HL-60/S4 treated with phorbol 12-myristate 13-acetate at 8.2 ng/mL for 4 days and 3 days (cell line): ENCODE results near the gene ZNF789.
"Not testable (repeated sequence)": the region's sequence is repeated elsewhere in the genome, so short reads cannot be mapped to it uniquely, and the experiment has no call there.

Experiments
- in situ Hi-C: fragments of 300-500 bp; cut with MboI; formaldehyde crosslinking; loops from 2 replicates; pipeline ENCODE4 v1.15.0; 2022; ENCODE audit warnings: low sequenced_read_pairs

The ZNF789 gene

DNA sequence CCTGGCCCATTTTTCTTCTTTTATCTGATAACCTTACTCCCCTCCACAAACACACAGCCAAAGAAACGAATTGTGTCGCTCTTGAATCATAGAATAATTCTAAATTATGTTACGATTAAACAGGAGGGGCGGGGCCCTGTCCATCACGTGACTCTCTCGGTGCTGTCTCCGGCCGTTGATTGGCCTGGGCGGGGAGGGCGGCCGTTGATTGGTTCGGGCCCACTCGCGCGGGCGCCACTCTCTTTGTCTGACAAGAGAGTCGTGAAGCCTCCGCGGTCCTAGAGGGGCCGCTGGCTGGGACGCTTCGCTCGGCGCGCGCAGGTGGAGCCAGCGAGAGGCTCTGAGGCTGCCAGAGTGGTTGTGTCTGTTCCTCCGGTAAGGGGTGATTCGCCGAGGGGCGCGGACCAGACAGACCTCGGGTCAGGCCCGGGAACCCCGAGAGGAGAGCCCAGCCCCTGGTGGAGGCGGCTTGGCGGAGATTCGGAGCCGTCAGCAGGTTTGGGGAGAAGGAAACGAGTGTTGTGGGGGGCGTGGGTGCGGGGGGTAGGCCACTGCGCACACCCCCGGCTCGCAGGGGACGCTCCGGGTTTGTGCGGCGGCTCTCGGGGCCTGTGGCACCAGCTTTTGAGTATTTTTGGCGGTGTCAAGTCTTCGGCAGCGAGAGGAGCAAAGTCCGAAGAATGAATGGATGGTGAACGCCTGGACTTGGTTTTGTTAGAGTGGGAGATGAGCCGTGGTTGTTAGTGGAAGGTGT, at the start of gene ZNF789:
Gene ZNF789 (plus strand): TSS at position 330 of the 754 bp plus-strand sequence. CDS start 3,567 bp downstream, outside the sequence.
- in situ Hi-C loops, result no loop called here

DNA sequence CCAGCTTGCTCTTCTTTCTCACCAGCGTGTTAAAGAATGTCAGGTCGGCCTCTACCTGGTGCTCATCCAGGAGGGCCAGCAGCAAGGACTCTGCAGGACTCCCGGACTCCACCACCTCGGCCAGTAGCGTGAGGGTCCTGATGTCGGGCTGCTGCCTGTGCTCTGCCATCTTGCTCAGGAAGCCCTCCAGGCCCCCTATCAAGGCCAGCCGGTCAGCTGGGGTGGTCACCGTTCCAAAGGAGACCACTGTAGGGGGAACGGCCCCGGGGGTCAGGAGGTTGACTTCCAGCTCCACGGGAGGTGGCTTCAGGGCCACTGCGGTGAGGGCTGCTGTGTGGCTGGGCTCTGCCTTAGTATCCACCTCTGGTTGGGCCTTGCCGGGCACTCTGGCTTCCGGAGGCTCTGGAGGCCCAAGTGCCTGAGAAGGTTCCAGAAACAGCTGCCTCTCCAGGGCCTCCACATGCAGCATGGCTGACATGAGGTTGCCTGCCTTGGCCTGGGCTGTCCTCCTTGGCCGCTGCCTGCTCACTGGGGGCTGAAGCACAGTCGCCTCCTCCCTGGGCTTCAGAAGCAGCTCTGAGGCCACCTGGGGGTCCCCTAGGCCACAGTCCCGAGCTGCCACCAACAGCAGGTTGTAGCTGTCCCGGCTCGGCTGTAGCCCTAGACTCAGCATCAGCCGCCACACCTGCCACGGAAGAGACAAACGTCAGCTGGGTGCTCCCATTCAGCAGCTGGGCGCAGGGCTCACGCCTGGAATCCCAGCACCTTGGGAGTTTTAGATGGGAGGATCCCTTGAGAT, 47.6 kb upstream of the ZNF789 start:
- in situ Hi-C loops, result no loop called here

DNA sequence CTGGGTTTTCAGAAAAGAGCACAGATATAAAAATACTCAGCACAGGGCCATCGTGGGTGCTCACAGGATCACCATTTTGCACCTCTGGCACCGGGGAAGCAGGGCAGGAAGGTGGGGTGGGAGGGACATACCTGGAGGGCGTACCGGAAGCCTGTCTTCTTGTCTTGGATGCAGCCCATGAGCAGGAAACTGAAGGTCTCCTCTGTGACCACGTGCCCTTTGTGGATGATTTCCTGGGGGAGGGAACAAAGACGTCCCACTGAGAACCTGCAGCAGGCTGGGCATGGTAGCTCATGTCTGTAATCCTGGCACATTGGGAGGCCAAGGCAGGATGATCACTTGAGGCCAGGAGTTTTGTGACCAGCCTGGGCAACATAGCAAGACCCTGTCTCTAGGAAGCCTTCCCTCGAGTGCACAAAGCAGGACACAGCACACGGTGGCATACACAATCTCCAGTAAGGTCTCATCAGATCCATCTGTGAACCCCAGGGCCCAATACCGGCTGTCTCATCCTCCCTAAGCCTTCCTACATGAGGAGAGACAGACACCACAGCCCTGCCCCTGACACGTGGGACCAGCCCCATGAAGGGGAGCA, 43.6 kb upstream of the ZNF789 start:
- in situ Hi-C loops, result no loop called here

DNA sequence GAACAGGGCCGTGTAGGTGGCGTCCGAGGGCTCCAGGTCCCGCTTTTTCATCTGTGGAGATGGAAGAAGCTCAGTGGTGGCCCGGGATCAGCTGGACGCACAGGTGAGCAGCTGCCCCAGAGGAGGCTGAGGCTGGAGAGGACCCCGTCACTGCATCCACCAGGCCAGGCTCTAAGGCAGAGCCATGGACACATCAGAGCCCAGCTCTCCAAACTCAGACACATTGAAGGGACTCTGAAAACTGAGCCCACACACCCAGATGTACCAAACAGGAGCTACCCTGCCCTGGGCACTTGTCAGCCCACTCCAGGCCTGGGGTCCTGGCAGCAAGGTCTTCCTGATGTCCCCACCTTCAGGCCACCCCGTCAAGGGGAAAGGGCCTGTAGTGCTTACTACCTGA, 42.9 kb upstream of the ZNF789 start:
- in situ Hi-C loops, result no loop called here

DNA sequence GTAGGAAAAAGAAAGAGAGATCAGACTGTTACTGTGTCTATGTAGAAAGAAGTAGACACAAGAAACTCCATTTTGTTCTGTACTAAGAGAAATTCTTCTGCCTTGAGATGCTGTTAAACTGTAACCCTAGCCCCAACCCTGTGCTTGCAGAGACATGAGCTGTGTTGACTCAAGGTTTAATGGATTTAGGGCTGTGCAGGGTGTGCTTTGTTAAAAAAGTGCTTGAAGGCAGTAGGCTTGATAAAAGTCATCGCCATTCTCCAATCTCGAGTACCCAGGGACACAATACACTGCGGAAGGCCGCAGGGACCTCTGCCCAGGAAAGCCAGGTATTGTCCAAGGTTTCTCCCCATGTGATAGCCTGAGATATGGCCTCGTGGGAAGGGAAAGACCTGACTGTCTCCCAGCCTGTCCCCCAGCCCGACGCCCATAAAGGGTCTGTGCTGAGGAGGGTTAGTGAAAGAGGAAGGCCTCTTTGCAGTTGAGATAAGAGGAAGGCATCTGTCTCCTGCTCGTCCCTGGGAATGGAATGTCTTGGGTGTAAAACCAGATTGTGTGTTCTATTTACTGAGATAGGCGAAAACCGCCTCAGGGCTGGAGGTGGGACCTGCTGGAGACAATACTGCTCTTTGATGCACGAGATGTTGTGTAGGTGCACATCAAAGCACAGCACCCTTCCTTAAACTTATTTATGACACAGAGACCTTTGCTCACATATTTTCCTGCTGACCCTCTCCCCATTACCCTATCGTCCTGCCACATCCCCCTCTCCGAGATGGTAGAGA, 40.7 kb upstream of the ZNF789 start:
- in situ Hi-C loops, result not testable (repeated sequence)

DNA sequence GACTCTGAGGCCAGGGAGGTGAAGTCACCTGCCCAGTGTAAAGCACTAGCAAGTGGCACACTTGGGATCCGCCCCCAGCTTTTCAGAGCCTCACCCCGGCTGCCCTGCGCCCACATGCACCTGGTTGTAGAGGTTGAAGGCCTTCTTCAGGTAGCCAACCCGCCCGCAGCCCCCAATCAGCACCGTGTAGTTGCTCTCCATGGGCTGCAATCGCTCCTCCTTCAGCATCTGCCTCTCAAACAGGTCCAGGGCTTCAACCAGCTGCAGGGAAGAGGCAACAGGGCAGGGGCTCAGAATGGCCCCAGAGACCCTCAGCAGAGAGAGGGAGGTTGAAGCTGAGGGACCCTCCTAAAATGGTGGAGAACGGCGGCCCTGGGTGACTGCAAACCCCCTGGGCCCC, 39.5 kb upstream of the ZNF789 start:
- in situ Hi-C loops, result no loop called here

DNA sequence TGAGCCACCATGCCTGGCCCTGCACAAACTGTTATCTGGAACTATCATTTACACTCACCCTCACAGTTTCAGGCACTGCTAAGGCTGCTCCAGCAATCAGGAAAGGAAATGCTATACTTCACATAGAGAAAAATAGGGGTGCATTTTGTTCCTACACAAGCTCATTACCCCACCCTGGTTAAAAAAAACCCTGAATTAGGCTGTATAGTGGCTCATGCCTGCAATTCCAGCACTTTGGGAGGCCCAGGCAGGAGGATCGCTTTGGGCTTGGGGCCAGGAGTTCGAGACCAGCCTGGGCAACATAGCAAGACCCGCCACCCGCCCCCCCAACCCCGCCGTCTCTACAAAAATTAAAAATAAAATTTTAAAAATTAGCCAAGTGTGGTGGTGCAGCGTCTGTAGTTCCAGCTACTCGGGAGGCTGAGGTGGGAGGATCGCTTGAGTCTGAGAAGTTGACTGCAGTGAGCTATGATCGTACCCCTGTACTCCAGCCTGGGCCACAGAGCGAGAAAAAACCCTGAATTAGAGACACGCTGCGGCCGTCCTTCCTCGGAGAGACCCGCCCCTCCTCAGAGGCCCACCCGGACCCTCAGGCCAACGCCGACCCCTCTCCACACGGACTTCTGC, 34.6 kb upstream of the ZNF789 start:
- in situ Hi-C loops, result no loop called here

DNA sequence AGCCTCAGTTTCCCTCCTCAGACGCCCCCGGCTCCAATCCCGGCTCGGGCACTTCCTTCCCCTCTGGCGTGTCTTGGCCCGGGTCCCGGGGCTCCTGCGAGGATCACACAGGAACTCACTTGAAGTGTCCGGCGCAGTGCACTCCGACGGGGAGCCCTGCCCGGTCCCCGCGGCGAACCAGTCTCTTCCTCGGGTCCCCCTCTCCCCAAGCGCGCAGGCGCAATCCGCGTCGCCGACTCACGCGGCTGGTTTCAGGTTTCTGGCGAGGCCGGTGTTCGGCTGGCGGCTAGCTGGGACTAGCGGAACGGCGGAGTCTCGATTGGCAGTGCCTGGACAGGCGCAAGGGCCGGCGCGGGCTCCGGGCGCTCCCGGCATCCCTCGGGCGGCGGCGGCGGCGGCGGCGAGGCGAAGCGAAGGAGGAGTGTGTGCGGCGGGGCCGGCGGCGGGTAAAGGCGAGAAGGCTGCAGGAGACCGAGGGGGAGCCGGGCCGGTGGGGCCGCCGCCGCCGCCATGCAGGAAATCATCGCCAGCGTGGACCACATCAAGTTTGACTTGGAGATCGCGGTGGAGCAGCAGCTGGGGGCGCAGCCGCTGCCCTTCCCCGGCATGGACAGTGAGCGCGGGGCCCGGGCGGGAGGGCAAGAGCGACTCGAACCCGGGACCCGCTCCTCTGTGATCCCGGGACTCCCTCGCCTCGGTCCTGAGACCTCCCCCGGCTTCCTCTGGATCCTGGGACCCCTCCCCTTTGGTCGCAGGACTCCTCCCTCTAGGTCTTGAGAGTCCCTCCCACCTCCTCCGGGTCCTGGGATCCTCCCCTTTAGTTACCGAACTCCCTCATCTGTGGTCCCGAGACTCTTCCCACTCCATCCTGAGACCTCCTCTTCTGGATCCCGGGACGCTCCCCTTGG, 33.9 kb upstream of the ZNF789 start, which contains the start of the genes CPSF4 and PTCD1:
Gene CPSF4 (plus strand): TSS at position 371 of the 908 bp plus-strand sequence. CDS start 140 bp downstream, at position 511.
Gene PTCD1 (minus strand): TSS at position 226 of the 908 bp plus-strand sequence. CDS start 3,556 bp downstream, outside the sequence.
- in situ Hi-C loops, result no loop called here

DNA sequence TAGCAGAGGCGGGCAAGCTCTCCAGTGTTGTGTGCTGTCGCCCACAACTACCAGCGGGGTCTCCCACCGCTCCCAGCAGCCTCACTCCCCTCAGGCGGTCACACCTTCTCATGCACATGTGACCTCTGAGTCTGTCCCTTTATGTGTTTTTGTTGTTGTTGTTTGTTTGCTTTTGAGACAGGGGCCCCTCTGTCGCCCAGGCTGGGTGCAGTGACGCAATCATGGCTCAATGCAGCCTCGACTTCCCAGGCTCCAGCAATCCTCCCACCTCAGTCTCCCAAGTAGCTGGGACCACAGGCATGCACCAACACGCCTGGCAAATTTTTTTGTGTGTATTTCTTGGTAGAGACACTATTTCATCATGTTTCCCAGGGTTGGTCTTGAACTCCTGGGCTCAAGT, 32.5 kb upstream of the ZNF789 start:
- in situ Hi-C loops, result no loop called here

DNA sequence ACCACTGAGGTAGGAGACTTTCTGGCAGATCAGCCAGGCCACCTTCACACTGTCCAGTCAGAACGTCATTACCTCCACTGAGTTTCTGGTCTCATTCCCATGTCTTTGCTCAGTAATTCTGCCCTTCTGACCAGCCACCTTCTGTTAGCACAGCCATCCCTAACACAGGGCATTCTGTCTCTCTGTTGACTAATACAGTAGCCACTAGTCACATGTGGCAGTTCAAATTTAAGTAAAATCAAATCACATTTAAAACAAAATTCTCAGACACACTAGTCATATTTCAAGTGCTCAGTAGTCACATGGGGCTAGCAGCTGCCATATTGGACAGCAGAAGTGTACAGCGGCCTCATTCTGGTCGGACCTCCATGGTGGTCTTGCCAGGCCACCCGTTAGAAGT, 26.6 kb upstream of the ZNF789 start:
- in situ Hi-C loops, result no loop called here

DNA sequence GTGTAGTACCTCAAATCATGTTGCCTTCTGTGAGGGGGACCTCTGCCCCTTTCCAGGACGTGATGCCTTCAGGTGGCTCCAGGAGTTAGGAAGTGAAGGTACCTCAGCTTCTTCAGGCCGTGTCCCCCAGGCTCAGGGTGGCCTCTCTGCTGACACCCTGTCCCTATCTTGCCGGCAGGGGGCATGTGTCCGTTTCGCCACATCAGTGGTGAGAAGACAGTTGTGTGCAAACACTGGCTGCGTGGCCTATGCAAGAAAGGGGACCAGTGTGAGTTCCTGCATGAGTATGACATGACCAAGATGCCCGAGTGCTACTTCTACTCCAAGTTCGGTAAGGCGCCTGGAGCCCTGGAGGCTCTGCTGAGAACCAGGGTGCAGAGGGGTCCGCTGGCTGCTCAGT, 24.7 kb upstream of the ZNF789 start:
- in situ Hi-C loops, result no loop called here

DNA sequence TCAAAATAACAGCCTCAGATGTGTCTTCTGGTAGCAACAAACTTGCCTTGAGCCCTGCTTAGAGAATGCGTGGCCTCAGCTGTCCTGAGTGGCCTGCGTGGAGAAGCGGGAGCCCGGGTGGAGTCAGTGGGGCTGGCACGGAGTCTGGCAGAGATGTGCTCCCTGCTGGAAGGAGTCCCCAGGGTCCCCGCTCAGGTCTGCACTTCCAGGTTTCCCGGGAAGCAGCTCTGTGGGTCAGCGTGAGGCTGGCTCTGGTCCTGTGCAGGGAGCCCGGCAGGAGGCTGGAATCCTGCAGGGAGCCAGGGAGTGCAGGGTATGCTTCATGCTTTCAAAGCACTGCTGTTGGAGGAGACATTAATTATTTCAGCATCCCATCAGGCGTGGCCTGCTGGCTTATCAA, 23.8 kb upstream of the ZNF789 start:
- in situ Hi-C loops, result no loop called here

DNA sequence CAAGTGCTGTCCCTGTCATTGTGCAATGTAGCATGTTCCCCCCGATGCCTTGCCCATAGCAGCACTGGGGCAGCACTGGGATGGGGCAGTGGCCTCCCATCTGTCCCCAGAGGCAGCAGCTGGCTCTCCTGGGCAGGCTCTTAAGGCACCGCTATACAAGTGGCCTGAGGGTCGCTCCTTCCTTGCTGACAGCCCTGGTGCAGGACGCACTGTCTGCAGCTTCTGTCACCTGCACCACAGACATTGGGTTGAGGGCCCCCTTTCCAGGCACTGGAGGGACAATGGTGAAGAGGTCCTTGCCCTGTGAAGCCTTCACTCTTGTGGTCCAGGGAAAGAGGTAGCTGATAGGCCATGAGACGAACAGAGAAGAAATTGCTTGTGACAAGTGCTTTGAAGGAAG, 23.4 kb upstream of the ZNF789 start:
- in situ Hi-C loops, result no loop called here

DNA sequence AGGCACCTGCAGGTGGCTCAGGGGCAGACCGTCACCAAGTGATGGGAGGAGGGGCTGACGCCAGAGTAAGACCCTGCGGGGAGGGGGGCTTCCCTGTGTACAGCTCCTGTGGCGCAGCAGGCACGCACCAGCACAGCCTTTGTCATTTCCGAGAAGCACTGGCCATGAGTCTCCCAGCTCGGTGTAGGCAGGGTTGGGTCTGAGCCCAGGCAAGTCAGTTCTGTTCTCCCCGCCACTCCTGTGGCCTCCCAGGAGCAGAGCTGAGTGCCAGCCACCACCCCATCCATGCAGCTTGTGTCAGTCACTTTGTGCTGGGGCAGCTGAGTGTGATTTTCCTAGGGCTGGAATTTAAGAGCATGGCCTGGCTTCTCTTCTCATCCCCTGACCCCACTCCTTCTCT, 20.8 kb upstream of the ZNF789 start:
- in situ Hi-C loops, result no loop called here

DNA sequence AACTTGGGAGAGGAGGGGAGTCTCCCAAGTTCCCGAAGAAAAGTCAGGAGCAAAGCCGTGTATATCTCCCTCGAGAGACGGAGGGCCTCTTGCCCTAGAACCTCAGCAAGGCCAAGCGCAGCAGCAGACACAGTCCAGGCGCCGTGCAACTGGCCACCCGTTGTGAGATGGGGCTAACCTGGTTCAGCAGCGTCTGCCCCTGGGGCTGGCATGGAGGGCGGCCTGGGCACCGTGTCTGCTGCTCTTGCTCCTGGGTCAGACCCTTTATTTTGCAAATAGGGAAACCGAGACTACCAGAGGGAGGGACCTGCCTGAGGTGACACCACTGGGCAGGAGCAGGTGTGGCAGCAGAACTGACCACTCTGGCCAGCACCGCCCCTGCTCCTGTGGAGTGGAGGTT, 20.1 kb upstream of the ZNF789 start:
- in situ Hi-C loops, result no loop called here

DNA sequence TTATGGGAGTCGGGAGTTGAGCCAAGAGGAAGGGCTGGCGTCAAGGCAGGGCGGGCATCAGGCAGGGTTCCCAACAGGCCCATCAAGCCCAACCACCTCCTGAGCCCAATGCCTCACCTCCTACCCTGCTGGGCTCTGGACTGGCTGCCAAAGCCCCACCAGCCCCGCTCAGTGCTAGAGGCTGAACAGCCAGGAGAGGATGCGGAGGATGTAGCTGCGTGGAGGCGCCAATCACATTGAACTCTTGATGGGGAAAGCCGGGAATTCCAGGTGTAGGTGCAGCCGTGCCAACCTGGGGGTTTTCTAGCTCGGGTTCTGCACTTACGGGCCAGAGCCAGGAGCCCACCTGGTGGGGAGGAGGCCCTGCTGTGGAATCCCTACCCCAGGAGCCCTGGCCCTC, 19.6 kb upstream of the ZNF789 start:
- in situ Hi-C loops, result no loop called here

DNA sequence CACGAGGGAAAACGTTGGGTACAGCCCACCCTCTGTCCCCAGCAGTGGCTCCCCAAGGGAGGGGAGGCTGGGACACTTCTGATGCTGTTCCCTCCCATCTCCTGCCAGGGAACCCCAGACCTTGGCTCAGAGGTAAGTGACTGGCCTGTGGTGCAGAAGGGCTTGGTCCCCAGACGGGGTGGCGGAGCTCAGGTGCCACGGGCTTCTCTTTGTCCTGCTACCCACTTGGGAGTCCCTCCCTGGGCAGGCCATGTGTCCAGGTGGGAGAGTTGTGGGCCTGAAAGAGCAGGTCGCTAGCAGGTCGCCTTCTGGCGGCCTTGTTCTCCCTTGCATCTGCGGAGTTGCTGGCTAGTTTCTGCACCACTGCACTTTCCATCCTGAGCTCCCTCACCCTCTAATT, 16.8 kb upstream of the ZNF789 start:
- in situ Hi-C loops, result no loop called here

DNA sequence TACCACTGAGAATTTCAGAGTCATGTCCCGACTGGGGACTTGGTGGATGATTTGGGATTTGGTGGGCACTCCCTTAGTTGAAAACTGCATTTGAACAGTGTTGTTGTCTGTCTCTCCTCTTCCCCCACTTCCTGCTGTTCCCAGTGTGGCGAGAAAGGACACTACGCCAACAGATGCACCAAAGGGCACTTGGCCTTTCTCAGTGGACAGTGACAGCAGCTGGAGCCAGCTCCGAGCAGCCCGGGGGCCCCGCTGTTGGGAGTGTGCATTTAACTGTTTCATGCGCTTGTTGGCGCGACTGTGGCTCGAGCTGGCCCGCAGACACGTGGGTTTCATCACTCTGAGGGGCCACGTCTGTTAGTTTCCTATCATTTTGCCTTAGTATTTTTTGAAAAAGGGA, 16.4 kb upstream of the ZNF789 start:
- in situ Hi-C loops, result no loop called here

DNA sequence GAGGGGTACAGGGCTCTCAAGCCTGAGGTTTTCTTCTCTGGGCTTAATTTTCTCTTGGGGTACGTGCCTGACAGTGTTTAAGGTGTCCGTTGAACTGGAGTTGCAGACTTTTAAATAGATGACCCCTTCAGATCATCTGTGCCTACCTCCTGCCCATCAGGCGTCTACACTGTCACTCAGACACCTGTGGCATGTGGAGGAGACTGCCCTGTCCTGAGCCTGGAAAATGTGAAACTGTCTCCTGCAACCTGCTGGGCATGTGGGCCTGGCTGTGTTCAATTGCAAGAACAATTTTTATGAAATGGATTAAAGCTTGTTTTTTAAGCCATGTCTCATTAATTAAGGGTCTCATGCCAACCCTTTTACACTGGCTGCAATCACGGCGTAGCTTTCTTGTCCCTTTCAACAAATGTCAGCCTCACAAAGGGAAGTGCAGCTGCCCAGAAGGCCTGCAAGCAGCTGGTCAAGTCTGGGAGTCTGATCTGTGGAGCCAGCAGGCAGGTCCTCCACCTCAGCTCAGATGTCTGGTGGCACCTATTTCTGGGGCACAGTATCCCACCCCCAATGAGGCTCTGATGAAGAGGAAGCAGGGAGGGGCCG, 15.5 kb upstream of the ZNF789 start:
- in situ Hi-C loops, result no loop called here
